A549 (cell line): Measurements from ENCODE around the gene FBF1. TPM values are rescaled to one million over a fixed set of nuclear protein-coding genes. Genes with fewer than 3 reads are reported as not detected.
A peak's percentile ranks its signal among the peaks of the same experiment; 100 is the strongest.

Experiments
- ATAC-seq, 2 experiments: fragments of 200-7000 bp in 1 of 2; fragments of >200 bp in 1 of 2; cut with Nextera tagmentation in 1 of 2; cut with Tn5 transposase in 1 of 2; 3 replicates each; pipeline versions ENCODE4 v1.8.0 to v1.9.1; 2018 to 2020; ENCODE audit warnings: mild to moderate bottlenecking in 1 of 2, moderate library complexity in 1 of 2
- CTCF ChIA-PET: fragments of 300-600 bp; sonication (Branson Sonifier 250); formaldehyde crosslinking; extraction: SDS; loops from one replicate; lab custom pipeline; 2021; ENCODE audit warnings: antibody characterized with exemption, inconsistent platforms; lab: Yijun Ruan, JAX
- POLR2A ChIA-PET: fragments of 350-600 bp; formaldehyde crosslinking; extraction: SDS; loops from one replicate; lab custom pipeline; 2021; ENCODE audit warnings: antibody characterized with exemption, inconsistent platforms; lab: Yijun Ruan, JAX
- DNase-seq, 2 experiments: peaks; one replicate each; pipeline versions ENCODE4 v3.0.0 to v3.0.0-alpha.2; 2011 to 2016; ENCODE audit warnings: low read depth in 1 of 2, low spot score in 1 of 2
- FAIRE-seq: peaks from 2 replicates; lab custom pipeline; 2011; peaks lifted over from hg19 to GRCh38; lab: Jason Lieb, UNC
- H3K27ac ChIP-seq, 2 experiments: fragments of >200 bp; sonication (Bioruptor Twin); formaldehyde crosslinking; 3 replicates each; pipeline ENCODE4 v1.5.1; 2016 to 2017
- H3K4me1 ChIP-seq: fragments of >200 bp; sonication (Bioruptor Twin); formaldehyde crosslinking; 3 replicates; pipeline ENCODE4 v1.6.1; 2016
- H3K4me2 ChIP-seq: fragments of >200 bp; sonication (Bioruptor Twin); formaldehyde crosslinking; 3 replicates; pipeline ENCODE4 v1.6.1; 2016
- H3K4me3 ChIP-seq: fragments of >200 bp; sonication (Bioruptor Twin); formaldehyde crosslinking; 3 replicates; pipeline ENCODE4 v1.5.1; 2016
- H3K9me3 ChIP-seq: fragments of >200 bp; sonication (Bioruptor Twin); formaldehyde crosslinking; 3 replicates; pipeline ENCODE4 v1.6.1; 2016
- BHLHE40 ChIP-seq: IDR thresholded peaks from 2 replicates; pipeline ENCODE4 v1.6.1; 2012; ENCODE audit warnings: low read depth, low read length, inconsistent platforms
- EHMT2 ChIP-seq: fragments of 200-600 bp; sonication (generic); IDR thresholded peaks from 2 replicates; pipeline ENCODE4 v1.6.1; 2016; ENCODE audit warnings: antibody characterized with exemption, low read depth, mild to moderate bottlenecking, moderate library complexity
- GATA3 ChIP-seq: IDR thresholded peaks from 2 replicates; pipeline ENCODE4 v1.6.1; 2012; ENCODE audit warnings: borderline replicate concordance
- HEYL ChIP-seq: fragments of 250-450 bp; sonication (Bioruptor Pico); IDR thresholded peaks from 2 replicates; pipeline ENCODE4 v1.8.0; 2021; ENCODE audit warnings: mild to moderate bottlenecking, moderate library complexity
- HOXB5 ChIP-seq: fragments of 250-450 bp; sonication (Bioruptor Pico); IDR thresholded peaks from 2 replicates; pipeline ENCODE4 v1.5.0; 2020; ENCODE audit warnings: mild to moderate bottlenecking, moderate library complexity
- KDM1A ChIP-seq: fragments of 200-600 bp; sonication (generic); IDR thresholded peaks from 2 replicates; pipeline ENCODE4 v1.6.1; 2016; ENCODE audit warnings: low read depth, mild to moderate bottlenecking
- MAZ ChIP-seq: fragments of 150-350 bp; IDR thresholded peaks from 2 replicates; pipeline ENCODE4 v1.6.1; 2014; ENCODE audit warnings: antibody characterized with exemption, low read depth, low read length, borderline replicate concordance
- NFE2L2 ChIP-seq: fragments of 150-350 bp; conservative IDR thresholded peaks from 2 replicates; pipeline ENCODE4 v1.6.1; 2014; ENCODE audit warnings: low read length
- NPAS2 ChIP-seq: fragments of 250-450 bp; sonication (Bioruptor Pico); IDR thresholded peaks from 2 replicates; pipeline ENCODE4 v1.8.0; 2022; ENCODE audit warnings: mild to moderate bottlenecking, moderate library complexity, borderline replicate concordance
- PHF8 ChIP-seq: fragments of 200-600 bp; sonication (generic); IDR thresholded peaks from 2 replicates; pipeline ENCODE4 v1.6.1; 2016; ENCODE audit warnings: low read depth, mild to moderate bottlenecking, antibody characterized with exemption, moderate library complexity, borderline replicate concordance
- POLR2A ChIP-seq: IDR thresholded peaks from 2 replicates; pipeline ENCODE4 v1.6.1; 2012; ENCODE audit warnings: mild to moderate bottlenecking, low read length
- RFX5 ChIP-seq: fragments of 450-650 bp; IDR thresholded peaks from 2 replicates; pipeline ENCODE4 v1.7.1; 2014; ENCODE audit warnings: antibody characterized with exemption, mild to moderate bottlenecking, moderate library complexity
- TFCP2L1 ChIP-seq: fragments of 250-450 bp; sonication (Bioruptor Pico); IDR thresholded peaks from 2 replicates; pipeline ENCODE4 v1.5.0; 2021; ENCODE audit warnings: mild to moderate bottlenecking
- whole genome bisulfite sequencing: methylation state at CpG from one replicate; pipeline ENCODE4 v1.1.6; 2017; ENCODE audit errors: missing lambda C conversion rate; 5-methylcytosine and 5-hydroxymethylcytosine counted together
- polyA plus RNA-seq, 4 experiments: library from polyadenylated mRNA; depleted of rRNA in 3 of 4; stranded (reverse); fragments of >200 nt; fragmentation: RNase III in 1 of 4; extraction: RNeasy Plus Mini Kit Qiagen cat#74134 plus additional on column Dnase treatment in 1 of 4; gene quantifications; 2 replicates in 3 of 4; 3 replicates in 1 of 4; pipeline ENCODE4 v1.2.3, GENCODE V29; 2011 to 2017
- TF ChIP-seq, protein P1 (sequence below): fragments of 200-600 bp; sonication (generic); IDR thresholded peaks from 2 replicates; pipeline ENCODE4 v1.6.1; 2016; ENCODE audit warnings: antibody characterized with exemption, mild to moderate bottlenecking, moderate library complexity
- TF ChIP-seq, protein P2 (sequence below): IDR thresholded peaks from 2 replicates; pipeline ENCODE4 v1.6.1; 2012
- TF ChIP-seq, protein P3 (sequence below): fragments of >200 bp; sonication (Bioruptor Twin); formaldehyde crosslinking; IDR thresholded peaks from 3 replicates; pipeline ENCODE4 v1.6.1; 2016

Gene FBF1
- polyA plus RNA-seq, 2 of the 4 experiments (the other 2 are of a cell fraction) = 8.5 to 17.8 TPM

DNA sequence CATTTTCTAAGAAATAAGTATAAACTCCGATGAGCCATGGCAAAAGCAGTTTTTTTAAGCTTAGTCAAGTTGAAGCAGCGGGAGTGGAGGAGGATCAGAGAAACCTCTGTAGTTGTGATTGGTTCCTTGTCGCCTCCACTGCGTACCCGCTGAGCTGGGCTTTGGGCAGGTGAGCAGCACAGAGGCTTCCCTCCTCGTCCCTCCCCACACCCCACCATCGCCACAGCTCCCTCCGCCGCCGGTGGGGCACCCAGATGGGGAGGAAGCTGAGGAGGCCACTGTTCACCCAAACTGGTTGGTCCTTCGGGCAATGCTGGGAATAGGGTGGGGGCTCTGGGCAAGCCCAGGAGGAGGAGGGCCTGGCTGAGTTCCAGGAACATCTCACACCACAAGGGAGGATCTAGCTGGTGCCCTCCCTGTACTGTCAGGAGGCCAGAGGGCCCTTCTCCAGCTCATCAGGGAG lies 31.0 kb downstream of the FBF1 start:
- H3K4me1 ChIP-seq = peaks cover 10% of the 10 kb centered on the region; the same call in 2 of the 3 replicates
- CTCF ChIA-PET = interaction anchor here (0.5 to 20.0 kb wide), 14 partner anchors 10 to 369 kb away, joined by 3 to 372 read pairs (median 5); partner anchors contain the start of genes CDK3, FBF1, TRIM47 and TRIM65
- no peaks in the 10 kb centered on the region for H3K9me3 ChIP-seq
- WGBS = 85% methylated on average over 11 of the region's 11 CpGs
- POLR2A ChIA-PET = interaction anchor here (0.9 kb wide), 1 partner anchor 31 kb away, joined by 3 read pairs; no protein-coding TSS in a partner anchor
- DNase-seq (no peak), ATAC-seq (no peak), FAIRE-seq (no peak)
- no peak overlapping the region for H3K4me3 ChIP-seq
- TF ChIP-seq RFX5 = no peak
- no peak overlapping the region for H3K27ac ChIP-seq
- H3K4me2 ChIP-seq = no peak overlapping the region

DNA sequence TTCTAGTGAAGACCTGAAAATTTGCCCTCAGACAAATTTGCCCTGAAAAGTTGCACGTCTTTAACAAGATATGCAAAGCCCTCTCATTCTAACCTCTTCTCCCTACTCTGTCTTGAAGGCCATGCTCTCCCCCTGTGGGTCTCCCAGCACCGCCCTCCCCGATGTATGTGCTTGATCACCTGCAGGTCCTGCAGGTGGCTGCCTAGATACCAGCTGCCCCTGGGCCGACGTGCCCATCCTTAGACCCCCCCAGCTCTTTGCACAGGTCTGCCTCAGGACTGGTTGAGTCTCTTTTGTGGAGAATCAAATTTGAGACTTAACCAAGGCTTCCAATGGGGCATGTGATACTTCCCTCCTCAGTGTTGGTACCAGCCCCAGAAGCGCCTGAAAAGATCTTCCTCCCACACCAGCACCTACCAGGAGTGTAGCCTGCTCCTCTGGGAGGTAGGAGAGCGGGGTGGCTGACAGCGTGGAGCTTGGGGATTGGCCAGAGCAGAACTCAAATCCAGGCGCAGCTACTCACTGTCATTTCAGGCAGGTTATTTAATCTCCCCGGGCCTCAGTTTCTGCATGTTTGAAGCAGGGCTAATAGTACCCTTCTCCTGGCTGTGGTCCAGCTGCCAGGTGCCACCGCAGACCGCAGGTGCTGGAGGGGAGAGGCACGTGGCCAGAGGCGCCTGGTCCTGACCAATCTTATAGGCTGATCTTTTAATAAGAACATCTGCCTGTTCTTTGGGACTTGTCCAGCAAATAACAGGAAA lies 31.6 kb downstream of the FBF1 start:
- no peak for TF ChIP-seq PHF8
- TF ChIP-seq HEYL (CRISPR knock-in tag) = no peak
- TF ChIP-seq POLR2A = no peak

DNA sequence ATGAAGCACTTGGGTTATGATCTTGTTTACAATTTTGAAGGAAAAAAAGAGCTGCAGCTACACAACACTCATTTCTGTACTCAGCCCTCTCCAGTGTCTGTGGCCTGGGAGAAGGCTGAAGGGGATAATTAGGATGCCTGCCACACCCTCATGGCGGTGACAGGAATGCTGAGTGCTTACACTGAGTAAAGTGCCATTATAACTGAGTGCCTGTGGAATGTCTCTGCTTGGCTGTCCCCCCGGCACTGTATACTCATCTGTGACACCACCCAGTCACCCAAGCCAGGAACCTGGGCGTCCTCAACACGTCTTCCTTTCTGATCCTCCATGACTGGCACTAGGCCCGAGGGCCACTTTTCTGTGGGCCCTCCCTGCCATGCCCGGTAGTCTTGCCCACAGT lies 32.6 kb downstream of the FBF1 start:
- no peak for FAIRE-seq
- no peak overlapping the region for H3K4me2 ChIP-seq
- no peak overlapping the region for H3K4me3 ChIP-seq
- ChIA-PET POLR2A (no interaction called here), CTCF (interaction anchor here (0.8 to 20.0 kb wide), 5 partner anchors 11 to 97 kb away, joined by 3 to 372 read pairs (median 17); partner anchors contain the start of genes CDK3 and TRIM65)
- H3K27ac ChIP-seq = no peak overlapping the region
- TF ChIP-seq NFE2L2 (no peak), EHMT2 (no peak), HEYL (CRISPR knock-in tag) (no peak), TFCP2L1 (CRISPR knock-in tag) (no peak), POLR2A (no peak), KDM1A (no peak), RFX5 (no peak)
- TF ChIP-seq, protein P1, sequence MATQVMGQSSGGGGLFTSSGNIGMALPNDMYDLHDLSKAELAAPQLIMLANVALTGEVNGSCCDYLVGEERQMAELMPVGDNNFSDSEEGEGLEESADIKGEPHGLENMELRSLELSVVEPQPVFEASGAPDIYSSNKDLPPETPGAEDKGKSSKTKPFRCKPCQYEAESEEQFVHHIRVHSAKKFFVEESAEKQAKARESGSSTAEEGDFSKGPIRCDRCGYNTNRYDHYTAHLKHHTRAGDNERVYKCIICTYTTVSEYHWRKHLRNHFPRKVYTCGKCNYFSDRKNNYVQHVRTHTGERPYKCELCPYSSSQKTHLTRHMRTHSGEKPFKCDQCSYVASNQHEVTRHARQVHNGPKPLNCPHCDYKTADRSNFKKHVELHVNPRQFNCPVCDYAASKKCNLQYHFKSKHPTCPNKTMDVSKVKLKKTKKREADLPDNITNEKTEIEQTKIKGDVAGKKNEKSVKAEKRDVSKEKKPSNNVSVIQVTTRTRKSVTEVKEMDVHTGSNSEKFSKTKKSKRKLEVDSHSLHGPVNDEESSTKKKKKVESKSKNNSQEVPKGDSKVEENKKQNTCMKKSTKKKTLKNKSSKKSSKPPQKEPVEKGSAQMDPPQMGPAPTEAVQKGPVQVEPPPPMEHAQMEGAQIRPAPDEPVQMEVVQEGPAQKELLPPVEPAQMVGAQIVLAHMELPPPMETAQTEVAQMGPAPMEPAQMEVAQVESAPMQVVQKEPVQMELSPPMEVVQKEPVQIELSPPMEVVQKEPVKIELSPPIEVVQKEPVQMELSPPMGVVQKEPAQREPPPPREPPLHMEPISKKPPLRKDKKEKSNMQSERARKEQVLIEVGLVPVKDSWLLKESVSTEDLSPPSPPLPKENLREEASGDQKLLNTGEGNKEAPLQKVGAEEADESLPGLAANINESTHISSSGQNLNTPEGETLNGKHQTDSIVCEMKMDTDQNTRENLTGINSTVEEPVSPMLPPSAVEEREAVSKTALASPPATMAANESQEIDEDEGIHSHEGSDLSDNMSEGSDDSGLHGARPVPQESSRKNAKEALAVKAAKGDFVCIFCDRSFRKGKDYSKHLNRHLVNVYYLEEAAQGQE = no peak
- TF ChIP-seq, protein P2, sequence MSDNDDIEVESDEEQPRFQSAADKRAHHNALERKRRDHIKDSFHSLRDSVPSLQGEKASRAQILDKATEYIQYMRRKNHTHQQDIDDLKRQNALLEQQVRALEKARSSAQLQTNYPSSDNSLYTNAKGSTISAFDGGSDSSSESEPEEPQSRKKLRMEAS = no peak
- H3K4me1 ChIP-seq = peaks cover 17% of the 10 kb centered on the region
- 79% methylated on average over 6 of the region's 6 CpGs for WGBS
- ATAC-seq = no peak
- no peak for DNase-seq
- no peaks in the 10 kb centered on the region for H3K9me3 ChIP-seq

More for the DNA sequence above, 31.6 kb downstream of the FBF1 start:
- ChIA-PET POLR2A (interaction anchor here (0.9 kb wide), 1 partner anchor 32 kb away, joined by 3 read pairs; no protein-coding TSS in a partner anchor), CTCF (interaction anchor here (0.9 to 20.0 kb wide), 12 partner anchors 10 to 370 kb away, joined by 3 to 372 read pairs (median 7); partner anchors contain the start of genes CDK3, FBF1, TRIM47 and TRIM65)
- WGBS = 87% methylated on average over 14 of the region's 14 CpGs
- Histone ChIP-seq H3K9me3 (no peaks in the 10 kb centered on the region), H3K4me2 (no peak overlapping the region), H3K27ac (no peak overlapping the region), H3K4me3 (no peak overlapping the region), H3K4me1 (peaks cover 10% of the 10 kb centered on the region; the same call in 2 of the 3 replicates)
- ATAC-seq = no peak
- DNase-seq = no peak
- no peak for FAIRE-seq

DNA sequence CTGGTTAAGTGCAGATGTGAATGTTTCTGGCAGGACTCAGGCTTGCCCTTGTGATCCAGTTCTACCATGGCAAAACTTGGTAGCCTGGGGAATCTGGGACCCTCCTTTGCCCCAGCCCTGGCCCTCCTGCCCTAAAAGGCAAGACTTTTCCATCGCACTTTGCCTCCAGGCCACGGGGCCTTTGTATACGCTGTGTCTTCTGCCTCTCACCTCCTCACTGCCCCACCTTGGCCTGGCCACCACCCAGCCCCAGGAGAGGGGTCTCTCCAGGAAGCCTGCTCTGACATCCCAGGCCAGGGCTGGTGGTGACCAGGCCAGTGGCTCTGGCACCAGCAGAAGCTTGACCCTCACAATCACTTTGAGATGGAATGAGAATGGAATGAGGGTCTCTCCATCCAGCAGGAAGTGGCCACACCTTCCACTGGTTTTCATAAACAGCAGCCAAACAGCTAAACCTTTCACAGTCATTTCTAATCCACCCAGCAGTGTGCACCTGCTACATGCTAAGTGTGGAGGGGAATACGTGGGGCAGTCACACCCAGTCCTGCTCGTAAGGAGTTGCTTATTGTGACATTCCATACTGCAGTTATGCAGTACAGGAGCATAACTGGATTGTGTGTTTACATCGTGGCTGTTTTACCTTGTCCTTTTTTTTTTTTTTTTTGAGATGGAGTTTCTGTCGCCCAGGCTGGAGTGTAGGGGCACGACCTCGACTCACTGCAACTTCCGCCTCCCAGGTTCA lies 34.5 kb downstream of the FBF1 start:
- ATAC-seq (no peak), DNase-seq (no peak), FAIRE-seq (no peak)
- WGBS = 92% methylated on average over 10 of the region's 10 CpGs
- CTCF ChIA-PET = interaction anchor here (1.0 to 22.8 kb wide), 18 partner anchors 10 to 465 kb away, joined by 3 to 513 read pairs (median 5); partner anchors contain the start of genes CDK3, TRIM47, TRIM65 and UNC13D
- Histone ChIP-seq H3K4me3 (no peak overlapping the region), H3K9me3 (no peaks in the 10 kb centered on the region), H3K4me1 (peaks cover 22% of the 10 kb centered on the region), H3K4me2 (peak overlapping the region; percentile 75; the same call in 1 of the 3 replicates), H3K27ac (peak overlapping the region; percentile 27 to 93; a peak in 3 of 6 replicates)
- POLR2A ChIA-PET = interaction anchor here (0.6 to 2.8 kb wide), 2 partner anchors 72 to 410 kb away, joined by 7 read pairs; partner anchors contain the start of genes ACOX1 and TEN1
- no peak for TF ChIP-seq PHF8
- no peak for TF ChIP-seq BHLHE40
- TF ChIP-seq HOXB5 = no peak
- TF ChIP-seq, protein P1 = no peak
- TF ChIP-seq, protein P3, sequence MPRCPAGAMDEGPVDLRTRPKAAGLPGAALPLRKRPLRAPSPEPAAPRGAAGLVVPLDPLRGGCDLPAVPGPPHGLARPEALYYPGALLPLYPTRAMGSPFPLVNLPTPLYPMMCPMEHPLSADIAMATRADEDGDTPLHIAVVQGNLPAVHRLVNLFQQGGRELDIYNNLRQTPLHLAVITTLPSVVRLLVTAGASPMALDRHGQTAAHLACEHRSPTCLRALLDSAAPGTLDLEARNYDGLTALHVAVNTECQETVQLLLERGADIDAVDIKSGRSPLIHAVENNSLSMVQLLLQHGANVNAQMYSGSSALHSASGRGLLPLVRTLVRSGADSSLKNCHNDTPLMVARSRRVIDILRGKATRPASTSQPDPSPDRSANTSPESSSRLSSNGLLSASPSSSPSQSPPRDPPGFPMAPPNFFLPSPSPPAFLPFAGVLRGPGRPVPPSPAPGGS = no peak
- no peak for TF ChIP-seq EHMT2
- no peak for TF ChIP-seq GATA3
- no peak for TF ChIP-seq MAZ
- no peak for TF ChIP-seq NPAS2
